GM18502 (cell line): ENCODE results near the gene NFKBIB.
"Not testable (repeated sequence)": the region's sequence is repeated elsewhere in the genome, so short reads cannot be mapped to it uniquely, and the experiment has no call there.

ENCODE experiments used
- ATAC-seq: cut with Tn5 transposase; IDR thresholded peaks from one replicate; pipeline ENCODE4 v1.9.1; 2021; ENCODE audit warnings: mild to moderate bottlenecking; ENCODE audit not compliant: unreplicated experiment, poor library complexity

The NFKBIB gene

GRCh38 chr19:38899447-38900201, at the start of gene NFKBIB, which contains the start of gene SIRT2:
NFKBIB (plus strand) TSS chr19:38899969; CDS start chr19:38900033, 64 bp downstream.
SIRT2 (minus strand) TSS chr19:38899618; CDS start chr19:38899521, 97 bp downstream.
- peak; percentile 88 for ATAC-seq

- peak; percentile 69 for ATAC-seq
These were observed 49.3 kb upstream of the NFKBIB start for GRCh38 chr19:38850436-38850975.

- ATAC-seq = no peak
These were observed 48.7 kb upstream of the NFKBIB start for GRCh38 chr19:38850976-38851621.

GRCh38 chr19:38851622-38852230, 48.0 kb upstream of the NFKBIB start:
- ATAC-seq = peak; percentile 20

- ATAC-seq = no peak
These were observed 47.3 kb upstream of the NFKBIB start for GRCh38 chr19:38852231-38853044.

GRCh38 chr19:38853214-38853613, 46.6 kb upstream of the NFKBIB start:
- no peak for ATAC-seq

GRCh38 chr19:38854961-38855360, 44.8 kb upstream of the NFKBIB start:
- ATAC-seq = not testable (repeated sequence)

GRCh38 chr19:38855751-38856150, 44.0 kb upstream of the NFKBIB start:
- ATAC-seq = not testable (repeated sequence)

GRCh38 chr19:38856813-38857212, 43.0 kb upstream of the NFKBIB start:
- ATAC-seq = no peak

GRCh38 chr19:38859631-38860204, 40.1 kb upstream of the NFKBIB start:
- not testable (repeated sequence) for ATAC-seq

GRCh38 chr19:38861368-38861767, 38.4 kb upstream of the NFKBIB start:
- no peak for ATAC-seq

- ATAC-seq = no peak
These were observed 37.3 kb upstream of the NFKBIB start for GRCh38 chr19:38862321-38863059.

- ATAC-seq = no peak
These were observed 32.5 kb upstream of the NFKBIB start for GRCh38 chr19:38867171-38867780.

GRCh38 chr19:38868551-38868950, 31.2 kb upstream of the NFKBIB start:
- ATAC-seq = no peak

- ATAC-seq = no peak
These were observed 30.5 kb upstream of the NFKBIB start for GRCh38 chr19:38869160-38869835.

- peak; percentile 71 for ATAC-seq
These were observed 29.7 kb upstream of the NFKBIB start for GRCh38 chr19:38869836-38870607.

- no peak for ATAC-seq
These were observed 29.2 kb upstream of the NFKBIB start for GRCh38 chr19:38870612-38871011.
